Immature natural killer cell (primary cell): ENCODE measurements around the gene CCDC69. TPM values are rescaled to one million over a fixed set of nuclear protein-coding genes. Genes with fewer than 3 reads are reported as not detected.

ENCODE experiments used
- DNase-seq, 3 donors: peaks; one replicate each; pipeline ENCODE4 v3.0.0; 2022; ENCODE audit warnings: mixed read lengths in 1 of 3
- H3K27ac Mint-ChIP-seq, 6 donors: one replicate each; pipeline ENCODE4 v1.8.0; 2020; ENCODE audit warnings: mixed read lengths in 6 of 6, mild to moderate bottlenecking in 5 of 6, inconsistent platforms in 4 of 6, moderate library complexity in 3 of 6
- H3K27me3 Mint-ChIP-seq, 3 donors: one replicate each; pipeline ENCODE4 v1.8.0; 2020 to 2021; ENCODE audit warnings: low read depth in 3 of 3, mild to moderate bottlenecking in 3 of 3, mixed read lengths in 3 of 3, moderate library complexity in 3 of 3, inconsistent platforms in 1 of 3
- H3K36me3 Mint-ChIP-seq, 3 donors: one replicate each; pipeline ENCODE4 v1.8.0; 2020; ENCODE audit warnings: mixed read lengths in 3 of 3, inconsistent platforms in 2 of 3, mild to moderate bottlenecking in 2 of 3
- H3K4me1 Mint-ChIP-seq, 2 donors: one replicate each; pipeline ENCODE4 v1.8.0; 2020; ENCODE audit warnings: inconsistent platforms in 2 of 2, mild to moderate bottlenecking in 2 of 2, mixed read lengths in 2 of 2, moderate library complexity in 1 of 2
- H3K4me3 Mint-ChIP-seq, 5 donors: one replicate each; pipeline ENCODE4 v1.8.0; 2020; ENCODE audit warnings: mild to moderate bottlenecking in 5 of 5, mixed read lengths in 5 of 5, inconsistent platforms in 3 of 5, moderate library complexity in 3 of 5
- H3K9me3 Mint-ChIP-seq, 6 donors: one replicate each; pipeline ENCODE4 v1.8.0; 2020; ENCODE audit warnings: mild to moderate bottlenecking in 6 of 6, mixed read lengths in 6 of 6, inconsistent platforms in 4 of 6, moderate library complexity in 3 of 6
- polyA plus RNA-seq, 3 donors: library from polyadenylated mRNA; unstranded; fragments of 300-500 nt; fragmentation: Illumina TruSeq; gene quantifications; one replicate each; pipeline ENCODE4 v1.2.3, GENCODE V29; 2021

Gene CCDC69
- polyA plus RNA-seq, 3 donors from 2014 or later = 88.1 to 256 (median 149) TPM

DNA sequence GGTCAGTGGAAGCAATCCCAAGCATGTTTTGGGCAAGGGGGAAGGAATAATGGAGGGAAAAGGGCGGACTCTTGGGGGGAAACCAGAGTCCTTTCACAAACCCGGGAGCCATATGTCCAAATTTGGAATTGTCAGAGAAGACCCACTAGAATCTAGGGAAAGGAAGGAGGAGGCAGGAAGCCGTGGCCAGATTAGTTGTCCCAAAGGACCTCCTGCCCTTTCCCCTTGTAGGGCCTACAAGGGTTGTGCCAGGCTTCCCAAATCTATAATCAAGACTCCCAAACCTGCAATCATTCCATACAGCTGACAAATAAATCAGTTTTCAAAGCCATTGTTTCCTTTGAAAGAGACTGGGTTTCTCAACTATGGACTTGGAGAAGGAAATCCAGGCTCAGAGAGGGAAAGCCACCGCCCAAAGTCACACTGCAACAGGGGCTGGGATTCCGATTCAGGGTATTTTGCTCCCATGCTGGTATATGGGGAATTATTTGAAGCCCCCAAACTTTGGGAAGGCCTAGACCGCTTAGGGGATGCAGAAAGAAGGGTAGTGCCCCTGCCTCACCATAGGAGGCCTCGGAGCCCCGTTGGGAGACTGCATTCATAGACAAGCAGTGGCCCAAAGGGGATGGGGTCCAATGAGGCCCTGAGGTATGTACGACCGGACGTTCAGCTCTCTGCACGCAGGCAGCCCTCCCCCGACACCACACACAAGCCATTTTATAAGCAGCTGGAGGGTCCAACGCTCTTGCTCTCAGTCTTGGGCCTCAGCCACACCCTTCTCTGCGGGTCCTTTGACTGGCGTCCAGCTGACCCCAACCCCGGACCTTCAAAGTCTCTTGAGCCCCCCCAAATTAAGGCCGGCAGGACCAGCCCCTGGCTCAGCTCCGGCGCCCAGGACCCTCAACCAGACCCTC lies 67.1 kb downstream of the CCDC69 start:
- Mint-ChIP-seq H3K36me3 (peaks cover 0 to 5% (median 4%) of the 10 kb centered on the region in 3 donors), H3K4me1 (peaks cover 66 to 67% of the 10 kb centered on the region in 2 donors), H3K27me3 (peaks cover 0 to 7% (median 2%) of the 10 kb centered on the region in 3 donors), H3K9me3 (no peaks in the 10 kb centered on the region), H3K4me3 (peak overlapping the region; percentile 91 to 98 (median 96)), H3K27ac (peak overlapping the region; percentile 79 to 97 (median 96))
- DNase-seq = peak in 1 of 3 donors; percentile 24

DNA sequence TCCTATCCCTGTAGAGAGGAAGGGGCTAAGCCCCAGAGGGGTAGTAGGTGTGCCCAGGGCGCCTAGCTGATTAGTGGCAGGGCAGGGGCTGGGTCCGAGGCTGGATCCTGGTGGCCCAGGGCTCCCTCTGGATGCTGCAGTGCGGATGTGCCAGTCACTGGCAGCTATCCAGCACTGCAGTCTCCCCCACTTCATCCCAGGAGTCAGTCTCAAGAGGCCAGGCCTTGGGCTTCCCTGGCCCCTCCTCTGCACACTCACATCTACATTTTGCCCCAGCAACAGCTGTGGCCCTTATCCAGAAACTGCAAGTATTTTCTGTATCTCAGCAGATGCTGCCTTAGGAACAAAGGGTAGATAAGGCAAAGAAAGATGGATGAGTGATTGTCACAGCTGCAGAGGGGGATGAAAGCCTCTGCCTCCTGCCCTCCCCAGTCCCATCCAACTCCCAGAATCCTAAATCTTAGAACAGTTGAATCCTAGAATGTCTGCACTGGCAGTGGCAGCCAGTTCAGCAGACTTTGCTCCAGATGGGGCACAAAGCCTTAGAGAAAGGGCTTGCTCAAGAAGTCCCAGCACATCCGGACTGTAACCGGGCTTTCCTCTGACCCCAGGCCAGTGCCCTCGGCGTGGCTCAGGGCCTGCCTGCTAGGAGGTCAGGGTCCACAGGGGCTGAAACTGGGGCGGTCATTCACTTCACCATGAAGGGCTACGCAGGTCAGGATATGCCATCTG lies 68.0 kb downstream of the CCDC69 start:
- Mint-ChIP-seq H3K27ac (peak overlapping the region; percentile 79 to 97 (median 96)), H3K36me3 (peaks cover 0 to 5% (median 4%) of the 10 kb centered on the region in 3 donors), H3K4me3 (peak overlapping the region; percentile 91 to 98 (median 96)), H3K27me3 (peaks cover 0 to 5% (median 2%) of the 10 kb centered on the region in 3 donors), H3K9me3 (no peaks in the 10 kb centered on the region), H3K4me1 (peaks cover 74 to 75% of the 10 kb centered on the region in 2 donors)
- no peak for DNase-seq

DNA sequence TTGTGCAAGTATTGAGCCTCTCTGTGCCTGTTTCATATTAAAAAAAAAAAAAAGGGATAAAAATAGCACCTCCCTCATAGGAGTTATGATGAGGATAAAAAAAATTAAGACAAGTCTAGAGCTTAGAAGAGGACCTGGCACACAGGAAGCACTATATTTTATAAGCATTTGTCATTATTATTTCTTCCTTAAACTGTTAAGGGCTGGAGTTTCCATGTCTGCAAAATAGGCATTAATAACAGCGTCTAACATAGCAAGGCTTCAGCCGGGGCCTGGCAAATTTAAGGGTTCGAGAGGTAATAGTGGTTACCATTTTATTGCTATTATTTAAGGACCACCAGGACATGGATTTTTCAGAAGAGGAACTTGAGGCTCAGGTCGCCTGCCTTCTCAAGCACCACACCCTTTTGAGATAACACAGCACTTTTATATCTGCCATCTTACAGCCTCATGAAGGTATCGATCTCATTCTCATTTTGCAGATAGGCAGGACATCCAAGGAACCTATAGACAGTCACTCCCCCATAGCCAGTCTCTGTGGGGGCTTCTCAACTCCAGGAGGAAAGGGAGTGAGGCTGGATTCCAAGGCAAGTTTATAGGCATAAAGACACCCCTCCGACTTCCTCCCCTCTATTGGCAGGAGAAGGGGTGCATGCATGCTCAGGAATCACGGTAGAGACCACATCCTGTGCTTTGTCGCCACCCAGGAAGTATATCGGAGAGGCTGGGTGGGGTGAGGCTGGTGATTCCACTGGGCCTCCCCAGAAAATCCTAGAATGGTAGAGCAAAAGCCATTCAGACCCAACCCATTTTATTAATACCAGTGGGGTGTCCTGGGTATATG lies 68.7 kb downstream of the CCDC69 start:
- H3K27ac Mint-ChIP-seq = peak overlapping the region; percentile 79 to 97 (median 96)
- peaks cover 82 to 83% of the 10 kb centered on the region in 2 donors for H3K4me1 Mint-ChIP-seq
- peak; percentile 51 to 57 (median 54) for DNase-seq
- peak overlapping the region; percentile 91 to 98 (median 96) for H3K4me3 Mint-ChIP-seq
- peaks cover 0 to 5% (median 4%) of the 10 kb centered on the region in 3 donors for H3K36me3 Mint-ChIP-seq
- no peaks in the 10 kb centered on the region for H3K9me3 Mint-ChIP-seq
- H3K27me3 Mint-ChIP-seq = peaks cover 0 to 4% (median 2%) of the 10 kb centered on the region in 3 donors

DNA sequence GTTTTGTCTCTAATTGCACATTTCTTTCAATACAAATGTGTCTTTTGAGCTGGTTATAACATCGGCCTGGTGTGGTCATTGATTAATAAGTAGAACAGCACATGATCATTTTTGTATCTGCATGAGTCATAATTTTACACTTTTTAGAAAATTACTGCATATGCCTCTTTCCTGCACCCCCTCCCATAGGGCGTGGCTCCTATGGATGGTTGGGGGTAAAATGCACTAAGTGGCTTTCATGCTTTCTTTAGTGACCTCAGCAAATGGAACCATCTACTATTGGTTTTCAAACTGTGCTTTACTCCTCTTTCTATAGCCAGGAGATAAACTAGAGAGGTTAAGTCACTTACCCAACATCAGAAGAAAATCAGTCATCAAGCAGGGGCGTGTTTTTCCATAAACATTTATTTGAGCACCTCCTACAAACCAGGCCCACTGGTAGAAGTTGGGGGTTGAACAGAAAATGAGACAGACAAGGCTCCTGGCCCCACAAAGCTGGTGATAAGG lies 70.1 kb downstream of the CCDC69 start:
- DNase-seq = no peak
- peak overlapping the region; percentile 79 to 97 (median 96) for H3K27ac Mint-ChIP-seq
- H3K36me3 Mint-ChIP-seq = peaks cover 0 to 5% (median 4%) of the 10 kb centered on the region in 3 donors
- no peaks in the 10 kb centered on the region for H3K9me3 Mint-ChIP-seq
- H3K4me3 Mint-ChIP-seq = peak overlapping the region; percentile 12 to 95 (median 69)
- H3K4me1 Mint-ChIP-seq = peaks cover 94% of the 10 kb centered on the region in 2 donors
- peaks cover 0 to 4% (median 2%) of the 10 kb centered on the region in 3 donors for H3K27me3 Mint-ChIP-seq

DNA sequence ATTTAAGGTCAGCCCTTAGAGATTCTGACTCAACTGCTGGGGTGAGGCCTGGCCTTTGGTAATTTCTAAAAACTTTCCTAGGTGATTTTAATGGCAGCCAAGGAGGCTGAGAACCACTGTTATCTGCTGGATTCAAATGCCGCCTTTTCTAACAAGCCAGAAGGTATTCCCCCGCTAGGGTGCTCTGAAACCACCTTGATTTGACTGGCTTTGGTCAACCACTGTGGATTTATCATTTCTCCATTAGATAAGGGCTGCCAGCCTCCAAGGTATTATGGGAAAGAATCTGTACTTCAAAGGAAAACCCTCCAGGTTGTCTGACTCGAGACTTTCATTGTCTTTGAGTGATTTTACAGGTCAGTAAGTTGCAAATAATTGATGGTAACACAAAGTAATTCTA lies 70.6 kb downstream of the CCDC69 start:
- H3K36me3 Mint-ChIP-seq = peaks cover 0 to 5% (median 4%) of the 10 kb centered on the region in 3 donors
- peak overlapping the region; percentile 9 to 95 (median 69) for H3K4me3 Mint-ChIP-seq
- H3K27ac Mint-ChIP-seq = peak overlapping the region; percentile 79 to 97 (median 96)
- peaks cover 94% of the 10 kb centered on the region in 2 donors for H3K4me1 Mint-ChIP-seq
- H3K9me3 Mint-ChIP-seq = no peaks in the 10 kb centered on the region
- peaks cover 0 to 6% (median 4%) of the 10 kb centered on the region in 3 donors for H3K27me3 Mint-ChIP-seq
- no peak for DNase-seq

DNA sequence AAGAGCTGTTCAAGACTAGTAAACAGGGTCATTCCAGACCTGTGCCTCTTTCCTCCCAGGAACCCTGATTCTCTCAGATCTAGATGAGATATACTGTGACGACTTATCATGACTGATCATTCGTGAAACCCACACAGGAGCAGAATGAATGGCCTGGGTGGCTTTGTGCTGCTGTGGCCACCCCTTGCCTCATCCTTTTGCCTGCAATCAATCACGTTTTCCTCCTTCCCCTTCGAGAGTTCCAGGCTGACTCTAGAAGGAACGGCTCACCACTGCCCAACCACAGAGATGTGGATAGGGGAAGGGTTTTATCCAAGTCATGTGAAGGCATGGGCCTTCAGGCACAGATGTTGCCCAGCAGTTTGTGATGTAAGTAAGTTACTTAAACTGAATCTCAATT lies 72.1 kb downstream of the CCDC69 start:
- H3K27me3 Mint-ChIP-seq = peaks cover 0 to 6% (median 4%) of the 10 kb centered on the region in 3 donors

DNA sequence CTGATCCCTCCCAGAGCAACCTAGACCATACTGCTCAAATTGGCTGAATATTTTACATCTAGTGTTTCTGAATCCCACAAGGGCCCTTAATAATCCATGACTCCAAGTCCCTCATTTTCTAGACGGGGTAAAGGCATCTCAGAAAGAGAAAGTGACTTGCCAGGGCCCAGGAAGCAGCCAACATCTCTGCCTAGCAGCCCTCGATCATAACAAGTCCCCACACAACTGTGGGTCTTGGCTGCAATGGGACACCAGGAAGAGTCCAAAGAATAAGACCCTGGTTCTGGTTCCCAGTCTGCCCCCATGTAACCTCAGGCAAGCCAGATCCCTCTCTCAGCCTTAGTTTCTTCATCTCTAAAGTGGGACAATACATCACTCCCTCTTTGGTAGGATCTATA lies 72.6 kb downstream of the CCDC69 start:
- peaks cover 0 to 6% (median 4%) of the 10 kb centered on the region in 3 donors for H3K27me3 Mint-ChIP-seq
- no peak for DNase-seq
- H3K4me3 Mint-ChIP-seq = peak overlapping the region; percentile 74 to 88 (median 77)
- peak overlapping the region; percentile 79 to 97 (median 96) for H3K27ac Mint-ChIP-seq
- H3K9me3 Mint-ChIP-seq = no peaks in the 10 kb centered on the region
- H3K36me3 Mint-ChIP-seq = peaks cover 5 to 14% (median 5%) of the 10 kb centered on the region in 3 donors
- H3K4me1 Mint-ChIP-seq = peaks cover 100% of the 10 kb centered on the region in 2 donors

More for the DNA sequence above, 72.1 kb downstream of the CCDC69 start:
- Mint-ChIP-seq H3K4me3 (peak overlapping the region; percentile 74 to 88 (median 77)), H3K36me3 (peaks cover 5 to 14% (median 5%) of the 10 kb centered on the region in 3 donors), H3K27ac (peak overlapping the region; percentile 79 to 97 (median 96)), H3K4me1 (peaks cover 99 to 100% of the 10 kb centered on the region in 2 donors), H3K9me3 (no peaks in the 10 kb centered on the region)
- DNase-seq = no peak

DNA sequence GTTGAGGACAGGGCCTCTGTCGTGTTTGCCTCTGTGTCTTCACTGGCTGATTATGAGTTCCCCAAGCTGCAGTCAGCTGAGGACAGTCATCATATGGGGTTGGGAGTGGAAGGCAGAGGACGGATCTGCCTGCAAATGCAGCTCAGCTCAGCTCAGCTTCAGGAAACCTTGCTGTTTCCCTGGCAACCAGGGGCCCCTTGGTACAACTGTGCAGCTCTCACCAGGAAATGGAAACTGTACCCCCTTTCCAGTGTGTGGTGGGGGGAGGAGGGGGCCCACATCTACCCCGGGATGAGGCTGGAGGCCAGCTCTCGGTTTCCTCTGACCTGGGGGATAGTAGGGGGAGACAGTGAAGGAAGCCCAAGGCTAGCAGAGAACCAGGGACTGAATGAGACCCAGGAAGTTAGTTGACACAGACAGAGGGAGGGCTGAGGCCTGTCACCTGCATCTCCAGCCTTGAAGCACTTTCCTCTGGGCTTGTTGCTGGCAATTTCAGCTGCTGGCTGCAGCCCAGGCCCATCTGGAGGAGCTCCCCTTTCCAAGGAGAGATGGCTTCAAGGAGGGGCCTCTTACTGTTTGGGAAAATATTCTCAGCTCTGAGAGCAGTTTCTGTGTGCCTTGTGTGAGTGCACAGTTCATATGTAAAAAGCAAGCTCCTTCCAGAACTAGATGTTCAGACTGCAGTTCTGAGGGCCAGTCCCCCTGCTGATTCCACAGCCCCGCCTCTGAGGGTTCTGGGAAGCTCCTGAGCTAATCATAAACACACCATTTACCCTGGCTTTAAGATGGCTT lies 73.2 kb downstream of the CCDC69 start:
- Mint-ChIP-seq H3K27me3 (peaks cover 0 to 6% (median 4%) of the 10 kb centered on the region in 3 donors), H3K36me3 (peaks cover 5 to 20% (median 11%) of the 10 kb centered on the region in 3 donors)
- DNase-seq = peak; percentile 56 to 67 (median 64)

DNA sequence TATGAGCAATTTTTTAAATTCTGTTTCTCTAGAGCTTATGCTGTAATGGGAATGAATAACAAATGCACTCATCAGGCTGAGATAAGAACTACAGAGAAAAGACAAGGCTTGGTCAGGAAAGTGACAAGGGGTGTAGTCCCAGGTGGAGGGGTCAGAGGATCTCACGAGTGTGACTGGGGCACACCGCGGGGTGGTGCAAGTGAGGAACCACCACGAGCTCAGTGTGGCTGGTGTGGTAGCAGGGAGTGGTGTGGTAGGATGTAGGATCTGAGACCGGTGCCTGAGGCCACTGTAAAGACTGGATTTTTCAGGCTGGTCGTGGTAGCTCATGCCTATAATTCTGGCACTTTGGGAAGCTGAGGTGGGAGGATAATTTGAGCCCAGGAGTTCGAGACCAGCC lies 75.3 kb downstream of the CCDC69 start:
- Mint-ChIP-seq H3K4me1 (peaks cover 98 to 100% of the 10 kb centered on the region in 2 donors), H3K27ac (peak overlapping the region; percentile 86 to 97 (median 92)), H3K4me3 (peak overlapping the region; percentile 75 to 86 (median 78)), H3K9me3 (no peaks in the 10 kb centered on the region), H3K36me3 (peaks cover 5 to 33% (median 17%) of the 10 kb centered on the region in 3 donors), H3K27me3 (peaks cover 0 to 7% (median 2%) of the 10 kb centered on the region in 3 donors)
- DNase-seq = peak; percentile 58 to 66 (median 64)

More for the DNA sequence above, 73.2 kb downstream of the CCDC69 start:
- Mint-ChIP-seq H3K4me3 (peak overlapping the region; percentile 74 to 88 (median 77)), H3K4me1 (peaks cover 100% of the 10 kb centered on the region in 2 donors), H3K27ac (peak overlapping the region; percentile 79 to 97 (median 96)), H3K9me3 (no peaks in the 10 kb centered on the region)

DNA sequence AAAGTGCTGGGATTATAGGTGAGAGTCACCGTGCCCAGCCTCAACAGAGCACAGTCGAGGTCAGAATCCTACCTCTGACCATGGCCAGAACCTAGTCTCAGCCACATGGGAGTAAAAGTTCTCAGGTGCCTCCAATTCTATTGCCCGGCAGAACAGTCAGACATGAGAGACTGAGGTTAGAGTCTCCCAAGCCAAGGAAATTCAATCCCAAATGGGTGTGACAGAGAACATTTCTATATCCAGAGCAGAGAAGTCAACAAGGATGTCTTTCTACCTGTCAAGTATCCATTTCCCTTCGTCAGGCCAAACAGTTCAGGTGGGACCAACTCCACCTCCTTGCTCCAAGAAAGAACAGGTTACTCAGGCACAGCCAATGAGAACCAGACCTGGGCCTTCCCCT lies 76.9 kb downstream of the CCDC69 start:
- H3K36me3 Mint-ChIP-seq = peaks cover 6 to 35% (median 19%) of the 10 kb centered on the region in 3 donors
- peaks cover 97 to 100% of the 10 kb centered on the region in 2 donors for H3K4me1 Mint-ChIP-seq
- no peaks in the 10 kb centered on the region for H3K9me3 Mint-ChIP-seq
- DNase-seq = no peak
- H3K4me3 Mint-ChIP-seq = peak overlapping the region in 4 of 5 donors; percentile 44 to 86 (median 78)
- peak overlapping the region; percentile 86 to 97 (median 92) for H3K27ac Mint-ChIP-seq
- peaks cover 0 to 7% (median 2%) of the 10 kb centered on the region in 3 donors for H3K27me3 Mint-ChIP-seq

DNA sequence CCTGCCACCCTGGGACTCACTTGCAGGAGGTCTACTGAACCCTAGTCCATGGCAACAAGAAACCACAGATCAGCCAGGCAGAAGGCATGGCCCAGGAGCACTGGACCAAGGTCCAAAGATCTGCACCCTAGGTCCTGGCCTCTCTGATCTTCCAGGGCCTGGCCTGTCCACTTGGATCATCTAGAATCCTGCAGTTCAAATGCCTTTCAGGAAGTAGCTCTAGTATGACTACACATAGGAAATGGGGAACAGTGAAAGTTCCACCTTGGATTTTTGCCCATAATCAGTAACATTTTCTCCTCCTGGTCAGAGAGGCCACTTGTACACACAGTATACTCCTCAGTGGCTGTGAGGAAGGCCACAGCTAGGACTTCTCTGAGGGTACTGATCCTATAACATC lies 77.8 kb downstream of the CCDC69 start:
- no peaks in the 10 kb centered on the region for H3K9me3 Mint-ChIP-seq
- H3K4me3 Mint-ChIP-seq = peak overlapping the region in 4 of 5 donors; percentile 6 to 43 (median 32)
- peaks cover 97 to 100% of the 10 kb centered on the region in 2 donors for H3K4me1 Mint-ChIP-seq
- DNase-seq = no peak
- peaks cover 0 to 7% (median 2%) of the 10 kb centered on the region in 3 donors for H3K27me3 Mint-ChIP-seq
- H3K36me3 Mint-ChIP-seq = peaks cover 6 to 44% (median 19%) of the 10 kb centered on the region in 3 donors
- peak overlapping the region; percentile 69 to 97 (median 84) for H3K27ac Mint-ChIP-seq

DNA sequence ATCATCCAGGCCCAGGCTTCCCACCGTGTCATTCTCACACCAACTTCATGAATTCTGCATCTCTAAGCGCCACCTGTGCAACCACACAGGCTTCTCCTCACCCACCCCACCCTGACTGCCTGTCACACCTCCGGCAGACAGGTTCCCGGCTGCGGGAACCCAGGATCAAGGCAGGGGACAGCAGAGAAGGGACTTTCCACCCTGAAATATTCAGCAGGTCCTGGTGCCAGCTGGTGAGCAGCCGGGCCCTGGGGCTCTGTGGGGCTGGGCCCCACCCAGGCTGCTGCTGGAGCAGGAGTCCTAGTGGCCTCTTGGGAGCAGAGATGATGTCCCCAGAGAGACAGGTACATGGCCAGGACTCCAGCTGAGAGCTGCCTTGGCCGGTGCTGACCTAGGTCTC lies 79.0 kb downstream of the CCDC69 start:
- peaks cover 6 to 47% (median 19%) of the 10 kb centered on the region in 3 donors for H3K36me3 Mint-ChIP-seq
- H3K4me1 Mint-ChIP-seq = peaks cover 97 to 100% of the 10 kb centered on the region in 2 donors
- no peak for DNase-seq
- H3K27ac Mint-ChIP-seq = peak overlapping the region; percentile 61 to 97 (median 82)
- H3K9me3 Mint-ChIP-seq = no peaks in the 10 kb centered on the region
- peaks cover 0 to 8% (median 2%) of the 10 kb centered on the region in 3 donors for H3K27me3 Mint-ChIP-seq
- H3K4me3 Mint-ChIP-seq = no peak overlapping the region
